Measurements from ENCODE around the gene PFKFB1.

The PFKFB1 gene

GRCh38 chrX:54994099-54994498, at the start of gene PFKFB1:
PFKFB1 (minus strand) TSS chrX:54994188; CDS start chrX:54994007, 181 bp downstream.
- H3K9me3 Mint-ChIP-seq = no peaks in the 10 kb centered on the region
- H3K4me1 Mint-ChIP-seq = peaks cover 12 to 17% of the 10 kb centered on the region in 2 donors
- ATAC-seq (replicated peaks) = no peak
- no peaks in the 10 kb centered on the region for H3K36me3 Mint-ChIP-seq
- peaks cover 0 to 15% of the 10 kb centered on the region in 2 donors for H3K27me3 Mint-ChIP-seq
- H3K4me3 Mint-ChIP-seq = no peak within 1 kb of the TSS
- no peak for DNase-seq
- no peak within 1 kb of the TSS for H3K27ac Mint-ChIP-seq

DNA sequence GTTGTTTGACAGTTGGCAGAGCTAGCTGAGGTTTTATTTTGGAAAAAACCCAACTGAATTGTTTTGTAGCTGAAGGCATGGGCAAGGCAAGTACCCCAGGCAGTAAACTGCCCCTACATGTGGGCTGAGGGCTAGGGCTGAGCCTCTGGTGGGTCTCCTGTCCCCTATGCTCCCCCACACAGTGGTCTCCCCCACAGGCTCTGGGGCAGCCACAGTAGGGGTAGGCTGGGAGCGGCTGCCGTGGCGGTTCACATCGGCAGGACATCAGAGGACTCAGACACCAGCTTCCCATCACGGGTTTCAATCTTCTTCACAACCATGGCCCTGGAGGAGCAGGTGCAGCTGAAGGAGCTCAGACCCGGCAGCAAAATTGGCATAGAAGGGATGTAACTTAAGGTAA, 47.5 kb upstream of the PFKFB1 start:
- ATAC-seq (replicated peaks) (no peak), DNase-seq (no peak)
- no peak overlapping the region for H3K4me3 Mint-ChIP-seq
- no peaks in the 10 kb centered on the region for H3K4me1 Mint-ChIP-seq
- H3K36me3 Mint-ChIP-seq = no peaks in the 10 kb centered on the region
- no peaks in the 10 kb centered on the region for H3K9me3 Mint-ChIP-seq
- H3K27ac Mint-ChIP-seq = no peak overlapping the region
- no peaks in the 10 kb centered on the region for H3K27me3 Mint-ChIP-seq

- Mint-ChIP-seq H3K36me3 (no peaks in the 10 kb centered on the region), H3K27me3 (no peaks in the 10 kb centered on the region), H3K9me3 (no peaks in the 10 kb centered on the region), H3K4me1 (no peaks in the 10 kb centered on the region), H3K27ac (no peak overlapping the region), H3K4me3 (no peak overlapping the region)
- no peak for DNase-seq
- ATAC-seq (replicated peaks) = no peak
These were observed 45.5 kb upstream of the PFKFB1 start for GRCh38 chrX:55039471-55039870.

GRCh38 chrX:55033429-55033828, 39.4 kb upstream of the PFKFB1 start:
- Mint-ChIP-seq H3K36me3 (no peaks in the 10 kb centered on the region), H3K4me3 (no peak overlapping the region), H3K27ac (no peak overlapping the region), H3K9me3 (no peaks in the 10 kb centered on the region), H3K27me3 (peaks cover 0 to 3% of the 10 kb centered on the region in 2 donors), H3K4me1 (no peaks in the 10 kb centered on the region)
- ATAC-seq (replicated peaks) (no peak), DNase-seq (no peak)

- ATAC-seq (replicated peaks) = no peak
- H3K27ac Mint-ChIP-seq = no peak within 1 kb of the TSS
These were observed 36.5 kb upstream of the PFKFB1 start, which contains the start of gene ALAS2 for GRCh38 chrX:55030271-55031205. ALAS2 (minus strand) TSS chrX:55030977; CDS start chrX:55026000, 4,977 bp downstream.

DNA sequence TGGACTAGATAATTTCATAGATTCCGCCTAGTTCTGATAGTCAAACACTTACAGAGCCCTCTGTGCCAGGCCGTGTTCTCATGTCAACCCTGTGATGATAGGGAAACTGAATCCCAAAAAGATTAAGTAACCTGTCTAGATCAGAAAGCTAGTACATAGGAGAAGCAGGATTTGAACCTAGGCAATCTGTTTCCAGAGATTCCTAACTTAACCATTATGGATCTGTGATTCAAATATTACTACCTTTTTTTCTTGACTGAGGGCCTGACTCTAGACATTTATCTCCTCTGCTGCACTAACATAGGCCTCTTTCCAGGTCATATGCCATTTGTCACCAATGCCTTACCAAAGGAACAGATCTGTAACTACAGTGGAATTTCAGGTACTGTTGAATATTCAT, 35.3 kb upstream of the PFKFB1 start:
- ATAC-seq (replicated peaks) (no peak), DNase-seq (no peak)
- no peaks in the 10 kb centered on the region for H3K4me1 Mint-ChIP-seq
- H3K9me3 Mint-ChIP-seq = no peaks in the 10 kb centered on the region
- peaks cover 0 to 13% of the 10 kb centered on the region in 2 donors for H3K27me3 Mint-ChIP-seq
- no peak overlapping the region for H3K4me3 Mint-ChIP-seq
- H3K36me3 Mint-ChIP-seq = peaks cover 0 to 4% of the 10 kb centered on the region in 2 donors
- no peak overlapping the region for H3K27ac Mint-ChIP-seq

More at GRCh38 chrX:55030271-55031205, 36.5 kb upstream of the PFKFB1 start, which contains the start of gene ALAS2:
- no peaks in the 10 kb centered on the region for H3K9me3 Mint-ChIP-seq
- peaks cover 0 to 2% of the 10 kb centered on the region in 2 donors for H3K36me3 Mint-ChIP-seq
- H3K27me3 Mint-ChIP-seq = peaks cover 0 to 13% of the 10 kb centered on the region in 2 donors
- DNase-seq = no peak
- H3K4me3 Mint-ChIP-seq = no peak within 1 kb of the TSS
- no peaks in the 10 kb centered on the region for H3K4me1 Mint-ChIP-seq

DNA sequence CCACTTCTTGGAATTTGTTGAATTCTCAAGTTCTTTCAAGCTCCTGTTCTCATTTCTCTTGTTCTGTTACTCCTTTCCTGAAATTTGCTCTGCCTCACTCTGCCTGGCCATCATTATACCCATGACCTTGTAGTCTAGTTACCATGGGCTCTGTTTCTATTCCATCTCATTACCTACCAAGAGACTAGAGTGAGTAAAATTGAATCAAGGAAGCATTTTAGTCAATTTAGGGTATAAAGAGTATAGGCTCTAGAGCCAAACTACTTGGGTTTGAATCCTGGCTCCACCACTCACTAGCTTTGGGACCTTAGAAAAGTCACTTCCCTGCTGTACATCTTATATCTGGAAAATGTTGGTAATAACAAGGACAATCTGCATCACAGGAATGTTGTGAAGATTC, 34.6 kb upstream of the PFKFB1 start:
- no peak overlapping the region for H3K4me3 Mint-ChIP-seq
- no peak overlapping the region for H3K27ac Mint-ChIP-seq
- peaks cover 0 to 13% of the 10 kb centered on the region in 2 donors for H3K27me3 Mint-ChIP-seq
- H3K9me3 Mint-ChIP-seq = no peaks in the 10 kb centered on the region
- H3K36me3 Mint-ChIP-seq = peaks cover 0 to 4% of the 10 kb centered on the region in 2 donors
- no peaks in the 10 kb centered on the region for H3K4me1 Mint-ChIP-seq
- no peak for ATAC-seq (replicated peaks)
- no peak for DNase-seq

DNA sequence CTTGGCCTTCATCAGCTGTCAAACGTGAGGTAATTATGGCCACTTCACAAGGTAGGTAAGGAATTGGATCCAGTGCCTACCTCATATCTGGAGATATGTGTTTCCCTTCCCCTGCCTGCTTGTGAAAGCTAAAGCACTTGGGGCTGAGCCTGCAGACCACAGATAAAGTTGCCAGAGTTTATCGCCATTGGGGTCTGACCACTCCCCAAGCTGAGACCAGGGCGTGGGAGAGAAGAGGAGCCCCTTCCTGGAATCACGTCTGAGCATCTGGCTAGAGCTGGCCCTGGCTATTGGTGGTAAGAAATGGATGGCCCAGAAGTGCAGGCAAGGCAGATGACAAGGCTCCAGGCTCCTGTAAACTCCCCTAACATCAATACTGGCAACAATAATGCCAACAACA, 34.1 kb upstream of the PFKFB1 start:
- Mint-ChIP-seq H3K4me1 (no peaks in the 10 kb centered on the region), H3K27me3 (peaks cover 0 to 13% of the 10 kb centered on the region in 2 donors), H3K27ac (no peak overlapping the region), H3K9me3 (no peaks in the 10 kb centered on the region), H3K36me3 (peaks cover 0 to 4% of the 10 kb centered on the region in 2 donors), H3K4me3 (no peak overlapping the region)
- DNase-seq = no peak
- ATAC-seq (replicated peaks) = no peak

- peaks cover 0 to 13% of the 10 kb centered on the region in 2 donors for H3K27me3 Mint-ChIP-seq
- H3K9me3 Mint-ChIP-seq = no peaks in the 10 kb centered on the region
- no peak for DNase-seq
- H3K4me1 Mint-ChIP-seq = no peaks in the 10 kb centered on the region
- no peak overlapping the region for H3K4me3 Mint-ChIP-seq
- peaks cover 0 to 4% of the 10 kb centered on the region in 2 donors for H3K36me3 Mint-ChIP-seq
- H3K27ac Mint-ChIP-seq = no peak overlapping the region
- no peak for ATAC-seq (replicated peaks)
These were observed 32.9 kb upstream of the PFKFB1 start for GRCh38 chrX:55026840-55027239.

GRCh38 chrX:55026143-55026542, 32.2 kb upstream of the PFKFB1 start:
- Mint-ChIP-seq H3K27me3 (peaks cover 0 to 13% of the 10 kb centered on the region in 2 donors), H3K36me3 (peaks cover 4 to 6% of the 10 kb centered on the region in 2 donors), H3K27ac (no peak overlapping the region), H3K4me1 (no peaks in the 10 kb centered on the region), H3K4me3 (no peak overlapping the region), H3K9me3 (no peaks in the 10 kb centered on the region)
- no peak for DNase-seq
- ATAC-seq (replicated peaks) = no peak

- no peak for ATAC-seq (replicated peaks)
- no peak overlapping the region for H3K4me3 Mint-ChIP-seq
- H3K27ac Mint-ChIP-seq = no peak overlapping the region
- no peak for DNase-seq
- H3K9me3 Mint-ChIP-seq = no peaks in the 10 kb centered on the region
- H3K27me3 Mint-ChIP-seq = no peaks in the 10 kb centered on the region
- peaks cover 0 to 5% of the 10 kb centered on the region in 2 donors for H3K36me3 Mint-ChIP-seq
- H3K4me1 Mint-ChIP-seq = no peaks in the 10 kb centered on the region
These were observed 20.9 kb upstream of the PFKFB1 start for GRCh38 chrX:55014897-55015299.

DNA sequence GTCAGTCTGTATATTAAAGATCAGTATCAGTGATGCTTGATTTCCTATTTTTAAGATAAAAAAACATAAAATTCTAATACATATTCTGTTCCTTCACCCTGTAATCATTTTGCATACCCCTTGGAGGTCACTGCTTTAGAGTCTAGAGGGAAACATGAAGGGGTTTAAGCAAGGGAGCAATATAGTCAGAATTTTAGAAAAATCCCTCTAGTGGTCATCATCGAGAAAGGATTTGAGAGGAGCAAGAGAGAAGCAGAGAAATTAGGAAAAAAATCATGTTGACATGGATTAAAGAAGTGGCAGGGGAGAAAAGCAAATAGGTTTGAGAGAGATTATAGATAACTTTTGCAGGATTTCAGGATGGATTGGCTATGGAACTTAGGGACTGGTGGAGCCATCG, 17.3 kb upstream of the PFKFB1 start:
- Mint-ChIP-seq H3K4me3 (no peak overlapping the region), H3K36me3 (peaks cover 8 to 11% of the 10 kb centered on the region in 2 donors), H3K27me3 (no peaks in the 10 kb centered on the region), H3K27ac (no peak overlapping the region), H3K4me1 (peaks cover 0 to 14% of the 10 kb centered on the region in 2 donors), H3K9me3 (no peaks in the 10 kb centered on the region)
- ATAC-seq (replicated peaks) = peak in 1 of 2 donors; percentile 43
- DNase-seq = no peak

DNA sequence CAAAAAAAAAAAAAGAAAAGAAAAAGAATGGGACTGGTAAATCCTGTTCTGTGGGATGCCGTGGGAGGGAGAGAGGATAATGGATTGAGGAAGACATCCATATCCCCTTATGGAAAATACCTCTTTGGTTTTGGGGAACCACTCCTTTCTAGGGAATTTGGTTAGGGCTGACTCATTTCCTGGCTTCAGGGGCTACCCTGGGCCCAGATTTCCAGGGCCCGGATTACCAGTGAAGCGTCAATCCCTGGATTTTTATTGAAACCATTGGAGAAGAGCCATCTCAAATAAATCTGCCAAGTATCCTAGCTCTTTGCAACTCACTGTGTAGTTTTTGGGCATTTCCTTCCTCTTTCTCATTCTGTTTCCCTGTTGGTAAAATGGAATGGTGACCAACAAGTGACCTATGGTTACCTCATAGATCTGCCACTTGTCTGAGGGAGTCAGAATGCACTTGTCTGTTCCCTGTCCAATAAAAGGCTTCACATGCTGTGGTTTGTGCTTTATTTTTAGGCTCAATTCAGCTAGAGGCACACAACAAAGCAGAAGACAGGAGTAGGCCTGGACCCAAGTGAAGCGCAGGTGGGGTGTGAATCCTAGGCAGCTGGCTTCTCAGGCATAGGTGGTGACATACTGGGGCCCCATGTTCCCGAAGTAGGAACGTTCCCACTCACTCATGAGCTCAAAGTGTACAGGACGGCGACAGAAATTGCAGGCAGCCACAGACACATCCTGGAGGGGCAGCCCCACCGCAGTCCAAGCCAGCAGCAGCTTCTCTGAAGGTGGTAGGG, 14.8 kb upstream of the PFKFB1 start:
- H3K36me3 Mint-ChIP-seq = peaks cover 20 to 21% of the 10 kb centered on the region in 2 donors
- no peaks in the 10 kb centered on the region for H3K27me3 Mint-ChIP-seq
- no peaks in the 10 kb centered on the region for H3K9me3 Mint-ChIP-seq
- ATAC-seq (replicated peaks) = peak; percentile 38 to 45
- H3K4me3 Mint-ChIP-seq = peak overlapping the region in 1 of 2 donors; percentile 11
- H3K4me1 Mint-ChIP-seq = peaks cover 2 to 14% of the 10 kb centered on the region in 2 donors
- no peak for DNase-seq
- H3K27ac Mint-ChIP-seq = no peak overlapping the region

DNA sequence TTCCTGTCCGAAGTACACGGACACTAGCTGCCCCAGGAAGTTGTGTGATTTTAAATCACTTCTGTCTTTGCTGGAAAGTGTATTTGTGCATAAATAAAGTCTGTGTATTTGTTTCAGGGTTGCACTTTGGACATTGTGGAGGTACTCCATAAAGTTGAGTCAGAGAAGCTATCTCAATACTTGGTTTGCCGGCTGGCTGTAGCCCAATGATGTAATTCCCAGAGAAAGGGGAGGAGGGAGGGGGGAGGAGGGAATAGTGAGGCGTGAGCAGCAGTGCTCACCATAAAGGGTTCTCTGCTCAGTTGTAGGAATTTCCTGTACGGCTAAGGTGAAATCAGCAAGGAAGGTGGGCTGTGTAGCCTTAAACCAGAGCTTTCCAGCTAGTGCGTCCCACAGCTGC, 13.7 kb upstream of the PFKFB1 start:
- peaks cover 23 to 25% of the 10 kb centered on the region in 2 donors for H3K36me3 Mint-ChIP-seq
- peaks cover 2 to 18% of the 10 kb centered on the region in 2 donors for H3K4me1 Mint-ChIP-seq
- ATAC-seq (replicated peaks) (no peak), DNase-seq (no peak)
- H3K4me3 Mint-ChIP-seq = no peak overlapping the region
- H3K27me3 Mint-ChIP-seq = no peaks in the 10 kb centered on the region
- no peaks in the 10 kb centered on the region for H3K9me3 Mint-ChIP-seq
- no peak overlapping the region for H3K27ac Mint-ChIP-seq
